ENCODE data around the gene YJEFN3.
A peak's percentile ranks its signal among the peaks of the same experiment; 100 is the strongest.

The YJEFN3 gene

DNA sequence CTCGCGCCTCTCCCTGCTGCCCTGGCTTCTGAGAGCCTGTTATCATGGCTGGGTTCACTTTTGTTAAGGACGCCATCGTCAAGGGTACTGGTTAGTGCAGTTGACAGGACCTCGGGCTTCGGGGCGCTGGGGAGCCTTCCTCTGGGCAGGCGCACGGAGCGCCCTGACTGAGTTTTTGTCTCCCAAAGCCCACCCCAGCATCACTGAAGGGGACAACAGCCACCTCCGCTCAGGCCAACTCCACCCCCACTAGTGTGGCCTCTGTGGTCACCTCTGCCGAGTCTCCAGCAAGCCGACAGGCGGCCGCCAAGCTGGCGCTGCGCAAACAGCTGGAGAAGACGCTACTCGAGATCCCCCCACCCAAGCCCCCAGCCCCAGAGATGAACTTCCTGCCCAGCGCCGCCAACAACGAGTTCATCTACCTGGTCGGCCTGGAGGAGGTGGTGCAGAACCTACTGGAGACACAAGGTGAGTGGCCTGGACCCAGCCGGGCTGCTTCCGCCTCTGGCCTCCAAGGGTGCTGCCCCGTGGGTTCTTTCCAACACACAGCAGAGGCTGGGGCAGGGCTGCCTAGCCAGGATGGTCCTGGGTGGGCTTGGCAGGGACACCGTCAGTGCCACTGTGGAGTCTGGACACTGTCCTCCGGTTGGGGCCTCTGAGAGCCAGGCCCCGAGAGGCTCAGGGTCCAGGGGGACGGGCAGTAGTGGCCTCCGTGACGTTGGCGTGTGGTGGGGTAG lies 30.3 kb upstream of the YJEFN3 start:
- DNase-seq (ENCODE audit: low read depth), result no peak

- no peak for DNase-seq (ENCODE audit: low read depth)
Measured at GRCh38 chr19:19499272-19499995, 29.3 kb upstream of the YJEFN3 start.

GRCh38 chr19:19500975-19501644 lies 27.6 kb upstream of the YJEFN3 start:
- DNase-seq (ENCODE audit: low read depth), result no peak

GRCh38 chr19:19501798-19502197 lies 26.9 kb upstream of the YJEFN3 start:
- no peak for DNase-seq (ENCODE audit: low read depth)

GRCh38 chr19:19502281-19502680 lies 26.4 kb upstream of the YJEFN3 start:
- DNase-seq (ENCODE audit: low read depth), result no peak

GRCh38 chr19:19502808-19503602 lies 25.7 kb upstream of the YJEFN3 start:
- DNase-seq (ENCODE audit: low read depth), result no peak

GRCh38 chr19:19504754-19505668 lies 23.7 kb upstream of the YJEFN3 start:
- no peak for DNase-seq (ENCODE audit: low read depth)

DNA sequence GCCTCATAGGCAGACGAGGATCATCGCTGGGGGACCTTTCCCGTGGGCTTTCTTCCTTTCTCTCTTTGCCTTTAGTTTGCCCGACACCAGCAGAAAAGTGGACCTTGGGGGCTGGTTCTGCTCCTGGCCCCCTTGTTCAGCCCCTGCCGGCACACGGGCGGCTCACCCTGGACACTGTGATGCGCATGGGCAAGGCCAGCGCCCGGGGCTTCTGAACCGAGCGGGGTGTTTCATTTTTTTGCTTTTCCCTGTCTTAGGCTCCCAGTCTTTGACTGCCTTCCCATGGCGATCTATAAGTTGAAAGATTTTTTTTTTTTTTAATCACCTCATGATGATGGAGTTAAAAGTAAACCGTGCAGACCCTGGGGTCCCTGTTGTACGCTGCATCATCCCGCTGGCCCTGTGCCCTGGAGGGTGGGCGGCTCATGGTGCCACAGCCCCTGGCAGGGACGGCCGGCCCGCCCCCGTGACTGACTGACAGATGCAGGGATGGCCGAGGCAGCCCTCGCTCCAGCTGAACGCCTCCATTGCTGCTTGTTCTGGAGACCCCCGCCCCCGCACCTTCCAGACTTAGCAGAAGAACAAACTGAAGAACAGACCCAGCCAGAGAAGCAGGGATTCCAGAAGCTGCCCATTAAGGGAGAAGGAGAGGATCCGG lies 22.9 kb upstream of the YJEFN3 start:
- DNase-seq (ENCODE audit: low read depth), result no peak

DNA sequence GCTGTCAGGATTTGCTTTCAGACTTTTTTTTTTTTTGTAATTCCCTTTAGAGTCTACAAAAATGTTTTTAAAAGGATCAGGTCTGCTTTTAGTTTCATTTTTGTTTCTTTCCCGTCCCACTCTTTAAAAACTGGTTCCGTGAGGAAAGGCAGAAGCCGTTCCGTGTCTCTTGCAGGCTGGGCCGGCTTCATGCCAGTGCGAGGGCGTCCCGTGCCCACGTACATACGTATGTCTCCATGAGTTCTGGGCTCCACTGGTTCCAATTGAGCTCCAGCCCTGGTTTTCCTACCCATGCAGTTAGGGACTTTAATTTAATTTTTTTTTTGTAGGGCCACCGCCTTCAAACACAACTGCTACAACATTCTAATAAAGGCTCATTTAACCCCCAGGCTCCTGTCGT lies 22.1 kb upstream of the YJEFN3 start:
- no peak for DNase-seq (ENCODE audit: low read depth)

DNA sequence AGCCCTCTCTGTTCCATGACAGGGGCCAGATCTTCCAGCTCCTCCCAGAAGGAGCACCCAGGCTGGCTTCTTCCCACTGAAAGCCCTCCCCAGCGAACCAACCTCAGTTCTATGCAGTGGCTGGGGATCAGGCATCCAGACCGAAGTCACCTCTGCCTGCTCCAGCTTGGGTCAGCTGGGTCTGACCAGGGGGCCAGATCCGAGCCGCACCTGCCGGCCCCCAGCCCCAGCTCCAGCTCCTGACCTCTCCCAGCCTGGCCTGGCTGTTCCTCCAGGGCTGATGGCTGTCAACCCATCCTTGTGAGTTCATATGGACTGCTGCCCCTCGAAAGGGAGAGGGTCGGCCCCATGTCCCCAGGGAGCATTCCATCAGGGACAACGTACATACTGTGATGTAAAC lies 21.4 kb upstream of the YJEFN3 start:
- DNase-seq (ENCODE audit: low read depth), result no peak

DNA sequence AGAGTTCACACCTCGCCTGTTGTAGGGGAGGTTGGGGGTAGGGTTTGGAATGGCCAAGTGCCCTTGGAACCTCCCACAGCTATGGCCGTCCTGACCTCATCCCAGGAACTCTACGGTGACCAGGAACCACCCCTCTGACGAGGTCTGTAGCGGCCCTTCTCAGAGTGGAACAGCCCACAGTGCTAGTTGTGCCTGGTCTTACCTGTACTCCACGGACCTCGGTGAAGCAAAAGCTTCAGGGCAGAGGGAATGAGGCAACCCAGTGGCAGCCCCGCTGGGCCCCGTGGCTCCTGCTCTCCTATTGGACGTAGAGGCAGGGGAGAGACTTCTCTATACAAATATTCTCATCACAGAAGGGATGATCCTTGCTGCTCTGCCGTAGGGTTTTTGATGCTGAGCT lies 20.5 kb upstream of the YJEFN3 start:
- no peak for DNase-seq (ENCODE audit: low read depth)

- no peak for DNase-seq (ENCODE audit: low read depth)
Measured at GRCh38 chr19:19510432-19510831, 18.3 kb upstream of the YJEFN3 start.

DNA sequence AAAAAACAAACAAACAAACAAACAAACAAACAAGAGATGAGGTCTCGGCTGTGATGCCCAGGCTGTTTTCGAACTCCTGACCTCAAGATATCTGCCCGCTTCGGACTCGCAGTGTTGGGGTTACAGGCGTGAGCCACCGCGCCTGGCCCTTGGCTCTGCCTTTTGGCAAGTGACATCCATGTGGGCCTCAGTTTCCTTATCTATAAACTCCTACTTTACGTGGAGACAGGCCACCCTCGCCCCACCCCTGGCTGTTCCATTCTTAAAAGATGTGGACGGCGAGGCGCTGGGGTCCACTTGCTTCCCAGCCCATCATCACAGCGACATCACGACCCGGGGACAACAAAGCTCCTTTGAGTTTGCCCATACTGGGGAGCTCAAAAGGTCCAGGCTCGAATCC lies 15.0 kb upstream of the YJEFN3 start:
- no peak for DNase-seq (ENCODE audit: low read depth)

DNA sequence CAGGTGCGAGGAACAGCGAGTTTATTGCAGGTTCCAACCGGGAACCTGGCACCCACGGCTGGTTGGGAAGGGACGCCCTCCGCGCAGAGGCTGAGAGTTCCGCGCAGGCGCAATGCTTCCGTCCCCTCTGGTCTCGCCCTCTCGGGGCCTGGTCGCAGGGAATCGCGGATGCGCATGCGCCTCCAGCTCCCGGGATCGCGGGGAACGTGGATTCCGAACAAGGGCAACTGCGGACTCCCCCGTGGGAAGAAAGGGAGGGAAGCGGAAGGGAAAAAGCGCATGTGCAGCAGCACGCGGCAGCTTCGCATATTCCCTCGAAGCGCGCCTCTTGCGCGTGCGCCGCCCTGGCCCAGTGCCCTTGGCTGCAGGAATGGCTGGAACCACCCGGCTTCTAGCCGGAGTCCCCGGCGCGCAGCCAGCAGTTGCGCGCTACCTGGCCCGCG lies 14.5 kb upstream of the YJEFN3 start:
- peak; percentile 73 for DNase-seq (ENCODE audit: low read depth)

DNA sequence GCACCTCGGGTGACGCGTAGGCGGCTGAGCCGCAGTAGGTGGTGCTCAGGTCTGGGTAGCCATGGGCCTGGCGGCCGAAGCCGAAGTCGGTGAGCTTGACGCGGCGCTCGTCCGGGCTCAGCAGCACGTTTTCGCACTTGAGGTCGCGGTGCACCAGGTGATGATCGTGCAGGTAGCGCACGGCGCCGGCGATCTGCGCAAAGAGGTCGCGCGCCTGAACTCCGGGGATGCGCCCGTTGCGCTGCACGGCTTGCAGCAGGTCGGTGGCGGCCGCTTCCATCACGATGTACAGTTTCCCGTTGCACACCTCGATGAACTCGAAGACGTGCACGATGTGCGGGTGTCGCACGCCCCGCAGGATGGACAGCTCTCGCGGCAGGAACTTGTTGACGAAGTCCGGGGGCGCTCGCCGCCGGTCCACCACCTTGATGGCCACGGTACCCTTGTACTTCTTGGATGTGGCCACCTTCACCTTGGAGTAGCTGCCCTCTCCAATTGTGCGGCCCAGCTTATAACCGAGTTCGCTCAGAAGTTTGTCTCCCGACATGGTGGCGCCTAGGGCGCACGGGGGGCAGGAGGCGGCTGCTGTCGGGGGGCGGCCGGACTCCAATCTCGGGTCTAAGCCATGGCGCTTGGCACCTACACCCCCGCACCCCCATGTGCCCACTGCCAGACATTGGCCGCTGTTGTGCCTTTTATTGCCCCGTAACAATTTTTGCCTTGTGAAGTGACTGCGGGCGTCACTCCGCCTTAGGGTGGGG lies 13.7 kb upstream of the YJEFN3 start, which contains the start of gene TSSK6:
TSS of gene TSSK6 (minus strand) at position 668 of the 761 bp plus-strand sequence. CDS start at position 547, 121 bp downstream.
- no peak for DNase-seq (ENCODE audit: low read depth)

DNA sequence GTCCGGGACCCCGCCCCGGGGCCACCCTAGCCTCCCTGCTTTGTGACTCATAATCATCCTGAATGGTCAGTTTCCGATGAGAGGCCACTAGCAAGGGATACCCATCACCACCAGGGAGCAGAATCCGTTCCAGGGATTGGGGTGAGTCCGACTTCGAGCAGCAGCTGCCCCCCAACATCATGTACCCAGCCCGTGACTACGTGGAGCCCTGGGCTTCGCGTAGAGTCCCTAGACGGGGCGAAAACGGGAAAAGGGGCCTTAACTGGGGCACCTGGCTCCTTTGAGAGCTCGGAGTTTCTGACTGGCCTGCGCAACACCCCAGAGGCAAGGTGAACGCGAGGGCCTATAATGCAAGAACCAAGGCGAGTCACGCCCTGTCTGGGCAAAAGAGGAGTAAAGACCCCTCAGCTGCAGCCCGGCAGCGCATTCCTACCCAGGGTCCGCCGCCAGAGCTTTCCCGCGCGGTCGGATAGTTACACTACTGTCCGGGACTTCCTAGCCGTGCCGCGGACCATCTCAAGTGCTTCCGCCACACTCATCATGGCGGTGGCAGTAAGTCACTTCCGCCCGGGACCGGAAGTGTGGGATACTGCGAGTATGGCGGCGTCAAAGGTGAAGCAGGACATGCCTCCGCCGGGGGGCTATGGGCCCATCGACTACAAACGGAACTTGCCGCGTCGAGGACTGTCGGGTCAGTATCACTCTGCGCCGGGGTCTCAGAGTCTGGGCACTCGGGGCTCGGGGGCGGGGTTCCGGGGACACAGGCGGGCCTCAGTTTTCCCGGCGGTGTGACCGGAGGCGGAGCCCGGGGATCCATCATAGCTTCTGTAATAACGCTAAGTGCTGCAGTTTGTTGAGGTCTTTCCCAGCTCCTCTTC lies 12.8 kb upstream of the YJEFN3 start, which contains the start of gene NDUFA13:
TSS of gene NDUFA13 (plus strand) at position 584 of the 878 bp plus-strand sequence. CDS start at position 598, 14 bp downstream.
- peak; percentile 85 for DNase-seq (ENCODE audit: low read depth)

- no peak for DNase-seq (ENCODE audit: low read depth)
Measured at GRCh38 chr19:19517235-19517619, 11.5 kb upstream of the YJEFN3 start.

- no peak for DNase-seq (ENCODE audit: low read depth)
Measured at GRCh38 chr19:19520989-19521388, 7.7 kb upstream of the YJEFN3 start.

- DNase-seq (ENCODE audit: low read depth), result no peak
Measured at GRCh38 chr19:19523177-19523576, 5.5 kb upstream of the YJEFN3 start.

Data from amniotic epithelial cell (primary cell).